Measurements from ENCODE around the gene ORC1. TPM values are rescaled to one million over a fixed set of nuclear protein-coding genes. Genes with fewer than 3 reads are reported as not detected.

The ORC1 gene
- total RNA-seq, 1 donor from 2014 or later: 4.9 TPM

DNA sequence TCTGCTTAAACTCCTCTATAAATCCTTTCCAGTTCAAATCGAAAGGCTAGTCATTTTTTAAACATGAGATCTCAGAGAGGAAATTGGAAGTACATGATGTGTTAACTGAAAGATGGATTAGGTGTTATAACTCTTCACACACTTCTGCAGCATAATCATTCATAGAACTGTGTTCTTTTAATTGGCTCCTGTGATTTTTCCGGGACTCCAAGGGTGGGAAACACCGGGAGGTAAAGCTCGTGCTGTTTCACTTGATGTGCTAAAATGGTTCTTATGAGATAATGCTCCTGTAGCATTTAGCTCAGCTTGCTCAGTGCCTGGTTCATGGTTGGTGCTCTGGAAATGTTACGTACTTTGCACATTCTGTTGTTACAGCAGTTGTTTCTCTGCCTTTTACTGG, 78.4 kb downstream of the ORC1 start:
- H3K27me3 Mint-ChIP-seq (ENCODE audit: unreplicated experiment): no peaks in the 10 kb centered on the region
- no peaks in the 10 kb centered on the region for H3K36me3 Mint-ChIP-seq (ENCODE audit: low read depth, unreplicated experiment)
- DNase-seq (ENCODE audit: low spot score): no peak
- no peak overlapping the region for H3K4me3 Mint-ChIP-seq (ENCODE audit: unreplicated experiment)
- H3K9me3 Mint-ChIP-seq (ENCODE audit: unreplicated experiment): no peaks in the 10 kb centered on the region
- no peak for TF ChIP-seq CTCF (IDR thresholded peaks at IDR 0.05; ENCODE audit: unreplicated experiment)
- no peaks in the 10 kb centered on the region for H3K4me1 Mint-ChIP-seq (ENCODE audit: unreplicated experiment)
- no peak overlapping the region for H3K27ac Mint-ChIP-seq (ENCODE audit: unreplicated experiment)

DNA sequence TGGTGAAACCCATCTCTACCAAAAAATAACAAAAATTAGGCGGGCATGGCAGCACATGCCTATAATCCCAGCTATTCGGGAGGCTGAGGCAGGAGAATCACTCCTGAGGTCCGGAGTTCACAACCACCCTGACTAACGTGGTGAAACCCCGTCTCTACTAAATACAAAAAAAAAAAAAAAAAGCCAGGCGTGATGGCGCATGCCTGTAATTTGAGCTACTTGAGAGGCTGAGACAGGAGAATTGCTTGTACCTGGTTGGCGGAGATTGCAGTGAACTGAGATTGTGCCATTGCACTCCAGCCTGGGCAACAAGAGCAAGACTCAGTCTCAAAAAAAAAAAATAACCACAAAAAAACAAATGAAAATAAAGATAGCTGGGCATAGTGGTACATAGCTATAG, 80.5 kb downstream of the ORC1 start:
- no peak for DNase-seq (ENCODE audit: low spot score)
- H3K4me1 Mint-ChIP-seq (ENCODE audit: unreplicated experiment): no peaks in the 10 kb centered on the region
- no peak overlapping the region for H3K27ac Mint-ChIP-seq (ENCODE audit: unreplicated experiment)
- no peak for TF ChIP-seq CTCF (IDR thresholded peaks at IDR 0.05; ENCODE audit: unreplicated experiment)
- no peaks in the 10 kb centered on the region for H3K27me3 Mint-ChIP-seq (ENCODE audit: unreplicated experiment)
- H3K4me3 Mint-ChIP-seq (ENCODE audit: unreplicated experiment): no peak overlapping the region
- no peaks in the 10 kb centered on the region for H3K9me3 Mint-ChIP-seq (ENCODE audit: unreplicated experiment)
- no peaks in the 10 kb centered on the region for H3K36me3 Mint-ChIP-seq (ENCODE audit: low read depth, unreplicated experiment)

Other genes with a start within 250 kb of the ORC1 start
- 43.1 TPM for gene CC2D1B, start 38.2 kb downstream of the ORC1 start, total RNA-seq (ENCODE audit: unreplicated experiment)
- gene PRPF38A, start 179 bp upstream of the ORC1 start, total RNA-seq (ENCODE audit: unreplicated experiment): 61.9 TPM
- gene TUT4, start 148.7 kb upstream of the ORC1 start, total RNA-seq (ENCODE audit: unreplicated experiment): 78.5 TPM
- 59.4 TPM for gene GPX7, start 197.9 kb upstream of the ORC1 start, total RNA-seq (ENCODE audit: unreplicated experiment)
- not detected for gene SHISAL2A, start 228.7 kb upstream of the ORC1 start, total RNA-seq (ENCODE audit: unreplicated experiment)